SU-DHL-6 (cell line): ENCODE results near the gene TMC3.

Source experiments
- CTCF ChIP-seq: fragments of 200-600 bp; sonication (generic); IDR thresholded peaks from one replicate; pipeline ENCODE4 v1.5.1; 2017; ENCODE audit warnings: antibody characterized with exemption, mild to moderate bottlenecking, low read length, moderate library complexity; ENCODE audit not compliant: insufficient read depth, poor library complexity, severe bottlenecking
- EZH2phosphoT487 ChIP-seq: fragments of 200-600 bp; sonication (generic), shearing (Covaris generic); conservative IDR thresholded peaks from 2 replicates; pipeline ENCODE4 v1.6.1; 2018; ENCODE audit warnings: mild to moderate bottlenecking, antibody characterized with exemption, low read length, moderate library complexity, mixed read lengths

- TF ChIP-seq CTCF (no peak), EZH2phosphoT487 (no peak)
These were observed 11.1 kb upstream of the TMC3 start for GRCh38 chr15:81384891-81385720.
